Stimulated activated naive B cell treated with anti-CD40 and anti-IgM and Interleukin-4, amounts not matched to agents 10 μg/mL and 1 μg/mL and 100 μg/mL, for 72 hours (primary cell): ENCODE measurements around the gene B3GALT6.
A peak's percentile ranks its signal among the peaks of the same experiment; 100 is the strongest.
"Not testable (repeated sequence)": the region's sequence is repeated elsewhere in the genome, so short reads cannot be mapped to it uniquely, and the experiment has no call there.

ENCODE experiments used
- ATAC-seq, 2 donors: fragments of 150-1000 bp; cut with Tn5 transposase; replicated peaks; 2 replicates each; pipeline ENCODE4 v1.10.0; 2021; ENCODE audit warnings: moderate library complexity in 1 of 2
- DNase-seq: peaks from one replicate; pipeline ENCODE4 v3.0.0; 2021
- H3K27ac Mint-ChIP-seq: one replicate; pipeline ENCODE4 v1.8.0; 2022; ENCODE audit warnings: mild to moderate bottlenecking, mixed read lengths
- H3K27me3 Mint-ChIP-seq, 2 donors: one replicate each; pipeline ENCODE4 v1.8.0; 2022; ENCODE audit warnings: mixed read lengths in 2 of 2
- H3K36me3 Mint-ChIP-seq, 2 donors: one replicate each; pipeline ENCODE4 v1.8.0; 2022; ENCODE audit warnings: mixed read lengths in 2 of 2, mild to moderate bottlenecking in 1 of 2
- H3K4me1 Mint-ChIP-seq, 2 donors: one replicate each; pipeline ENCODE4 v1.8.0; 2022; ENCODE audit warnings: mixed read lengths in 2 of 2, mild to moderate bottlenecking in 1 of 2
- H3K4me3 Mint-ChIP-seq, 2 donors: one replicate each; pipeline ENCODE4 v1.8.0; 2022; ENCODE audit warnings: mild to moderate bottlenecking in 2 of 2, mixed read lengths in 2 of 2, moderate library complexity in 1 of 2
- H3K9me3 Mint-ChIP-seq, 2 donors: one replicate each; pipeline ENCODE4 v1.8.0; 2022; ENCODE audit warnings: mixed read lengths in 2 of 2, mild to moderate bottlenecking in 1 of 2

The B3GALT6 gene

DNA sequence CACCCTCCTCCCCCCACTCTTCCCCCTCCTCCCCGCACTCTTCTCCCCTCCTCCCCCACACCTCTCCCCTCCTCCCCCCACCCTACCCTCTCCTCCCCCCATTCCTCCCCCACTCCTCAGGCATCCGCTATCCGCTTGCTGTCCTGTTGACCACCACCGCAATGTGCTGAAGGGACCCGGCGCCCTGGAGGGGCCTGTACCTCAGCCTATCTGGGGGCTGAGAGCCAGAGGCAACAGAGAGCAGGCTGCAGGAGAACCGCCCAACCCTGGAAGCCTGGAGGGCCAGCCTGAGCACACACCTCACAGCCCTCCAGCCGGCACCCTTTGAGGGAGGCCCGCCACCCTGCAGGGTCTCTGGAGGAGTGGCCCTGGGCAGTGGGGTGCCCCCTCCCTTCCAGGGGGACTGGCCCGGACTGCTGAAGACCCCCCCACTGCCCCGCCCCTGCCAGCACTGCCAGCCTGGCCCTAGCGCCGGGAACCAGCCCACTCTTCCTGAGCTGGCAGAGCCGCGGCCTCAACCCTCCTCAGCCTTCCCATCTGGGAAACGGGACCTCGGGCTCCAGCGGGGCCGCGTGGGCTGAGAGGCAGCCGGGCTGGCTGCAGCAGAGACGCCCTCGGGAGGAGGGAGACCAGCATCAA, 13.3 kb downstream of the B3GALT6 start:
- Mint-ChIP-seq H3K4me1 (peaks cover 9 to 18% of the 10 kb centered on the region in 2 donors), H3K27me3 (peaks cover 0 to 6% of the 10 kb centered on the region in 2 donors)
- ATAC-seq, result no peak

DNA sequence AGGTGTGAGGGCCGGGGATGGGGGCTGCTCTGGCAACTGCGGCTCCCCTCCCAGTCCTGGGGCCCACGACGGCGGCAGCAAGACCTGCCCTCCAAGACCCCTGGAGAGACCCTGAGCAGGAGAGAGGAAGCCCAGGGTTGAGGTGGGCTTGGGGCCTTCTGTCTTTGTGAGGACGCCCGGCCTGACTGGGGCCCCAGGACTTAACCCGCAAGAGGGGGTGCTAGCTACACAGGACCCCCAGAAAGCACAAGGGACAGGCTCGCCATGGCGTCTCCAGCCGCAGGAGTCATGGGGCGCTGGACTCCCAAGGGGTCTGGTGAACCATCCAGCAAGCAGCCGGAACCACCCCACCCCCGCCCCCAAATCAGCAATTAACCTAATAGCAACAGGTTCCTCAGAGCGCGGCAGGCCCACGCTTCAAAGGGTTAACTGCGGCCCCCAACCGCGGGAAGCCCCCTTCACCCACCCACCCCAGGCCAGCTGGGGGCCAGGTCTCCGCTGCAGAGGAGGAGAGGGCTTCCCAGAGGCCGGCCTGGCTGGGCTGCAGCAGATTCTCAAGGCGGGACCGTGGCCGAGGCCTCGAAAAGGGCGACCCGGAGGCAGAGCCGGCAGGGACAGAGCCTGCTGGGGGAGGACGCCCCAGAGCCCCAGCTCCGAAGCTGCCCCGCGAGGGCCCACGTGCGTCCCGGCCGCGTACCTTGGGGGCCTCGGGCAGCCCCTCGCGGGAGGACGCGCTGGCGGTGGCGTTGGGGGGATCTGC, 14.0 kb downstream of the B3GALT6 start:
- H3K27me3 Mint-ChIP-seq, result no peaks in the 10 kb centered on the region
- no peak overlapping the region for H3K4me3 Mint-ChIP-seq
- peaks cover under 1 to 2% of the 10 kb centered on the region in 2 donors for H3K36me3 Mint-ChIP-seq
- DNase-seq, result no peak
- H3K9me3 Mint-ChIP-seq, result no peaks in the 10 kb centered on the region
- ATAC-seq, result no peak
- no peak overlapping the region for H3K27ac Mint-ChIP-seq
- peaks cover 10 to 25% of the 10 kb centered on the region in 2 donors for H3K4me1 Mint-ChIP-seq

More for the DNA sequence above, 13.3 kb downstream of the B3GALT6 start:
- H3K9me3 Mint-ChIP-seq, result no peaks in the 10 kb centered on the region
- DNase-seq, result no peak
- no peak overlapping the region for H3K27ac Mint-ChIP-seq
- no peaks in the 10 kb centered on the region for H3K36me3 Mint-ChIP-seq
- H3K4me3 Mint-ChIP-seq, result no peak overlapping the region

DNA sequence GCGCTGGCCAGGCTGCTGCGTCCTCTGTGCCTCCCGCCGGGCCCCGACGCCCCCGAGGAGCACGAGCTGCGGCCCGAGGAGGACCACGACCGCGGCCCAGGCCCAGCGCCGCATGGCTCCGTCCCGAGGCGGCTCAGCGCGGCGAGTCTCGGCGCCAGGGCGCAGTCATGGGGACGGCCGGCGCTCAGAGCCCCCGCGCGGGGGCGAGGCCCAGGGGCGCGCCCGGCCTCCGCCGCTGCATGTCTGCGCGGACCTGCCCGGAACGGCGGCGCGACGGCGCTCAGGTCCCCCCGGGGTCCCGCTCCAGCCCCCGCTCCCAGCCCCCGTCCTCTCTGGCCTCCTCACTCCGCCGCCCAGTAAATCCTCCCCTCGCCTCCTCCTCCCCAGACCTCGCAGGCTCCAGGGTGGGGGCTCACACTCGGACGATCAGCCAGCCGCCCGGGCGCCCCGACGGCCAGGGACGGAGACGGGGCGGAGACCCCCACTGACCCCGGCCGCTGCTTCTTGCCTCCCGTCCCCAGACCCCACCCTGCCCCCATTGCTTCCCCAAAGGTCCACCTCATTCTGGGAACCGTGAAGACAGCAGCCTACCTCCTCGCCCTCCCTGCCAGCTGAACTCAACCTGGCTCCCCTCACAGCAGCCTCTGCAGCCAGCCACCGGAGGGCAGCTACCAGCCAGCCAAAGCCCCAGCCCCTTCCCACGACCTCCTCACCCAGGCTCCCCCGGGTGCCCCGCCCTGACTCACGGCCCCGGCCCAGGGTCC, 14.7 kb downstream of the B3GALT6 start, which contains the start of gene C1QTNF12:
Gene C1QTNF12 (minus strand): TSS at position 146 of the 764 bp plus-strand sequence. CDS start 32 bp downstream, at position 114.
- H3K4me3 Mint-ChIP-seq, result peak within 1 kb of the TSS in 1 of 2 donors; percentile 11
- ATAC-seq, result no peak
- H3K9me3 Mint-ChIP-seq, result no peaks in the 10 kb centered on the region
- H3K27me3 Mint-ChIP-seq, result no peaks in the 10 kb centered on the region
- no peak for DNase-seq
- peaks cover 9 to 29% of the 10 kb centered on the region in 2 donors for H3K4me1 Mint-ChIP-seq
- peaks cover 1 to 4% of the 10 kb centered on the region in 2 donors for H3K36me3 Mint-ChIP-seq
- no peak within 1 kb of the TSS for H3K27ac Mint-ChIP-seq

DNA sequence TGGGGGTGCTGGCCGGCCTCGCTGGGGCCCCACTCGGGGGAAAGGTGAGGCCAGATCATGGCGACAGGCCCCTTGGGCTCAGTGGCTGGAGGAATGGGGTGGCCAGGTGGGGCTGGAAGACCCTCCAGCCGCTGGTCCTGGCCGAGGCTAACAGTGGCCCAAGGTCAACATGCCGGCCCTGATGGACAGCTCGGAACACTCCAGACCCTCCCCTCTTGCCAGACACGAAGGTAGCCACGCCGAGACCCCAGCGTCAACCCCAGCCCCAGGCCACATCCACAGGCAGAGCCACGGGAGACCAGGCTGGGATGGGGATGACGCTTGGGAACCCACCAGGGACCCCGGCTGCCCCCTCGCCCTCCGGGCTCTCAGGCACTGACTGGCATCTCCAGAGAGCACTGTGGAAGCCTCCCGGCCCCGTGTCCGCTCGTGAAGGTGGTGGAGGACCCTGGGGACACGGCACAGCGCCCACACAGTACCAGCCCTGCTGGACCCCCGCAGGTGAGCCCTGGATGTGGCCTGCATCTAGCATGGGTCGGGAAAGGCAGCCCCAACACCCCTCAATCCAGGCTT, 15.4 kb downstream of the B3GALT6 start:
- peaks cover 9 to 29% of the 10 kb centered on the region in 2 donors for H3K4me1 Mint-ChIP-seq
- DNase-seq (no peak), ATAC-seq (no peak)
- no peaks in the 10 kb centered on the region for H3K27me3 Mint-ChIP-seq
- no peak overlapping the region for H3K27ac Mint-ChIP-seq
- H3K4me3 Mint-ChIP-seq, result no peak overlapping the region
- H3K9me3 Mint-ChIP-seq, result no peaks in the 10 kb centered on the region
- H3K36me3 Mint-ChIP-seq, result peaks cover 3 to 7% of the 10 kb centered on the region in 2 donors

DNA sequence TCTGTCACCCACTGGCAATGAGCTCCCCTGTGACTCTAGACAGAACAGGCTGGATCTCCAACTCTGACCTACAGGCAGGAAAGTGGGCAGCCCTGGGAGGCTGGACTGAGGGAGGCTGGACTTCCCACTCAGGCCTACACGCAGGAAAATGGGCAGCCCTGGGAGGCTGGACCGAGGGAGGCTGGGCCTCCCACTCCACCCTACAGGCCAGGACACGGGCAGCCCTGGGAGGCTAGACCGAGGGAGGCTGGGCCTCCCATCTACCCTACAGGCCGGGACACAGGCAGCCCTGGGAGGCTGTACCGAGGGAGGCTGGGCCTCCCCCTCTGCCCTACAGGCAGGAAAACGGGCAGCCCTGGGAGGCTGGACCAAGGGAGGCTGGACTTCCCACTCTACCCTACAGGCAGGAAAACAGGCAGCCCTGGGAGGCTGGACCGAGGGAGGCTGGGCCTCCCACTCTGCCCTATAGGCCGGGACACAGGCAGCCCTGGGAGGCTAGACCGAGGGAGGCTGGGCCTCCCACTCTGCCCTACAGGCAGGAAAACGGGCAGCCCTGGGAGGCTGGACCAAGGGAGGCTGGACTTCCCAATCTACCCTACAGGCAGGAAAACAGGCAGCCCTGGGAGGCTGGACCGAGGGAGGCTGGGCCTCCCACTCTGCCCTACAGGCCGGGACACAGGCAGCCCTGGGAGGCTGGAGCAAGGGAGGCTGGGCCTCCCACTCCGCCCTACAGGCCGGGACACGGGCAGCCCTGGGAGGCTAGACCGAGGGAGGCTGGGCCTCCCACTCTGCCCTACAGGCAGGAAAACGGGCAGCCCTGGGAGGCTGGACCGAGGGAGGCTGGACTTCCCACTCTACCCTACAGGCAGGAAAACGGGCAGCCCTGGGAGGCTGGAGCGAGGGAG, 16.2 kb downstream of the B3GALT6 start:
- peaks cover 10 to 15% of the 10 kb centered on the region in 2 donors for H3K36me3 Mint-ChIP-seq
- H3K27ac Mint-ChIP-seq, DNase-seq, H3K9me3 Mint-ChIP-seq, H3K4me3 Mint-ChIP-seq, ATAC-seq, H3K27me3 Mint-ChIP-seq: not testable (repeated sequence)
- peaks cover 12 to 35% of the 10 kb centered on the region in 2 donors for H3K4me1 Mint-ChIP-seq

DNA sequence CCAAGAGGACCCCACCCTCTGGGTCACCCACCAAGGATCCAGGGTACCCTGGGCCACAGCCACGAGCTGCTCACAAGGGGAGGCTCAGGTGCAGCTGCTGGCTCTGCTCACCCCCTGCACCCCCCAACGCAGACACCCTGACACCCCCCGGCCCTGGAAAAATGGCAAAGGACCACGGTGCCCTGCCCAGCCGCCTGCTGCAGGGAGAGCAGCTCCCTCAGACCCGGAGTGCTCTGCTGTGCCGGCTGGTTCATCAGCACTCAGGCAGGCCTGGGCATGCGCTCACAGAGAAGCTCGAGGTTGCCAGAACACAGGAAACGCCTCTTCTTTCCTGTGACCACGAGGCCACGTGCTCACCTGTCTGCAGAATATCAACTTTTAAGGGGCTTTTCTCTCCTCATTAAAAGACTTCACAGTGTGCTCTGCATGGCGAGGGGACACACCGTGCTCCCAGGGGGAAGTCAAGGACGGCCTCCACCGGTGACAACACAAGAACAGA, 18.8 kb downstream of the B3GALT6 start:
- H3K4me3 Mint-ChIP-seq, result peak overlapping the region; percentile 12 to 59
- H3K27ac Mint-ChIP-seq, result peak overlapping the region; percentile 94
- H3K27me3 Mint-ChIP-seq, result no peaks in the 10 kb centered on the region
- H3K9me3 Mint-ChIP-seq, result no peaks in the 10 kb centered on the region
- ATAC-seq, result peak; percentile 88 to 89
- peaks cover 24 to 29% of the 10 kb centered on the region in 2 donors for H3K36me3 Mint-ChIP-seq
- peaks cover 12 to 35% of the 10 kb centered on the region in 2 donors for H3K4me1 Mint-ChIP-seq
- DNase-seq, result peak; percentile 64

DNA sequence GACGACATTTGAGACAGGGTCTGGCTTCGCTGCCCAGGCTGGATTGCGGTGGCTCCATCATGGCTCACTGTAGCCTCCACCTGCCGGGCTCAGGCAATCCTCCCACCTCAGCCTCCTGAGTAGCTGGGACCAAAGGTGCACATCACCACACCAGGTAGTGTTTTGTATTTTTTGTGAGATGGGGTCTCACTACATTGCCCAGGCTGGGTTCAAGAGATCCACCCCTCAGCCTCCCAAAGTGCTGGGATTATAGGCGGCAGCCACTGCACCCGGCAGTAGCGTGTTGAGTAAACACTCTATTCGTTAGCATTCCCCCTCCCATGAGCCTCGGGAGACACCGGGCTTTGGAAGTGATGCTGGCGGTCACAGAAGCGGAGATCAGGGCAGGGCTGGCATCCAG, 21.3 kb downstream of the B3GALT6 start:
- H3K36me3 Mint-ChIP-seq, result peaks cover 32 to 40% of the 10 kb centered on the region in 2 donors
- H3K9me3 Mint-ChIP-seq, result no peaks in the 10 kb centered on the region
- H3K27ac Mint-ChIP-seq, result peak overlapping the region; percentile 21
- peaks cover 13 to 26% of the 10 kb centered on the region in 2 donors for H3K4me1 Mint-ChIP-seq
- H3K27me3 Mint-ChIP-seq, result no peaks in the 10 kb centered on the region
- ATAC-seq (no peak), DNase-seq (no peak)
- H3K4me3 Mint-ChIP-seq, result no peak overlapping the region

DNA sequence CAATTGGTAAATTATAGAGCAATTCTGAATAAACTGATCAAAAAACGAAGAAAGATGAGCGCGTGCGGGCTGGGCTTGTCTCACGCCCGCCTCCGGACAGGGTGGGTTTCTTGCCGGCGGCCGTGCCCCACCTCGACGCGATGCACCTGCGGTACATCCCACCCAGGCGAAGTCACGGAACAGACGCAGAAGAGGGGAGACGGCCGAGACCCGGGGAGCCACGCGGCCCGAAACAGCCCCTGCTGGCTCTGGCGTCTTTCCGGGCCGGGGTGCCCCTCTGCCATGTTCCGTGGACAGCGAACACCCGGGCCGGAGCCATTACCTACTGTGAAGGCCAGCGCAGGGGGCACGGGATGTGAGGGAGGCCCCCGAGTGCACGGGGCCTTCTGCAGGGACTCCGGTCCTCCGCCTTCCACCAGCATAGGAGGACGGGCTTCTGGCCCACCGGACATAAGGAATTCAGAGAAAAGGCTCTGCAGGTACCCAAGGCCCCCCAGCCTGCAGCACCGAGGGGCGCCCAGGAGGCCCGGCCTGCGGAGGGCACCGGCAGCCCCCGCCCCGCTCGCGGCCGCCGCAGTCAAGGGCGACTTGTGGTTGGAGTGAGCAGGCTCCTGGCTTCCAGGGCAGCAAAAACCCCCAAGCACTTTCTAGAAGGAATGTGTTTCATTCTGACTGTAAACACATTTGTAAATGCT, 22.1 kb downstream of the B3GALT6 start:
- DNase-seq (no peak), ATAC-seq (no peak)
- peaks cover 37 to 45% of the 10 kb centered on the region in 2 donors for H3K36me3 Mint-ChIP-seq
- H3K4me3 Mint-ChIP-seq, result no peak overlapping the region
- no peaks in the 10 kb centered on the region for H3K27me3 Mint-ChIP-seq
- H3K9me3 Mint-ChIP-seq, result no peaks in the 10 kb centered on the region
- no peak overlapping the region for H3K27ac Mint-ChIP-seq
- H3K4me1 Mint-ChIP-seq, result peaks cover 14 to 31% of the 10 kb centered on the region in 2 donors

DNA sequence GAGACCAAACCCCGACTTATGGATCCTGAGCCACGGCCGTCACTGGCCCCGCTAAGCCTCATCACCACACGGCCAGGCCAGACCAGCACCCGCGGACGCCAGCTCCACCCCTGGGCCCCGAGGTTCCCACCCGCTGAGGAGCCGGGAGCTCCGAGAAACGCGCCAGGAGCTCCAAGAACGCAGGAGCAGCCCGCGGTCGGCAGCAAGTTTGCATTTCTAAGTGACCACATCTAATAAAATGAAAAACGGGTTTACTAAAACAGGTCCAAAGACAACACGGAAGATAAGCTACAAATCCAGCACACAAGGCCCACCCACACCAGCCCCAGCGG, 22.6 kb downstream of the B3GALT6 start:
- Mint-ChIP-seq H3K4me3 (no peak overlapping the region), H3K36me3 (peaks cover 40 to 50% of the 10 kb centered on the region in 2 donors)

DNA sequence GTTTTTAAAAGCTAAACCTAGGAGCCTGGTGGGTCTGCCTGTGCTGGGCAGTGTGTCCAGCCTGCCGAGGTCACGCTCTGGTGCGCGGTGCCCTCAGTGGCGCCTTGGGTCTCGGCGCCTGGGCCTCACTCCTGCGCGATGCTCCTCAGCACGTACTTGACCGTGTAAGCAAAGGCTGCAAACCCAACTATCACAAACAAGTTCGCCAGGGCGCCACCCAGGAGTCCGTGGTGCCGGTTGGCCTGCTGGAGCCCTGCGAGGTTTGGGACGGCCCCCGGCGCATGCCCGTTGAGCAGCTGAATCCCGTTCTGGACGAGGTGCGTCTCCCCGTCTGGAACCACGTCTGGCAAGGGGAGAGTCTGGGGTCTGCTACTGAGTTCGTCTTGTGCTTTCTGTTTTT, 23.0 kb downstream of the B3GALT6 start:
- Mint-ChIP-seq H3K4me1 (peaks cover 15 to 32% of the 10 kb centered on the region in 2 donors), H3K27me3 (no peaks in the 10 kb centered on the region), H3K27ac (no peak overlapping the region), H3K9me3 (no peaks in the 10 kb centered on the region), H3K36me3 (peaks cover 45 to 55% of the 10 kb centered on the region in 2 donors), H3K4me3 (no peak overlapping the region)
- DNase-seq, result no peak
- ATAC-seq, result no peak

More for the DNA sequence above, 22.6 kb downstream of the B3GALT6 start:
- no peaks in the 10 kb centered on the region for H3K9me3 Mint-ChIP-seq
- H3K27ac Mint-ChIP-seq, result peak overlapping the region; percentile 42
- H3K4me1 Mint-ChIP-seq, result peaks cover 14 to 32% of the 10 kb centered on the region in 2 donors
- no peaks in the 10 kb centered on the region for H3K27me3 Mint-ChIP-seq
- no peak for ATAC-seq
- DNase-seq, result no peak

DNA sequence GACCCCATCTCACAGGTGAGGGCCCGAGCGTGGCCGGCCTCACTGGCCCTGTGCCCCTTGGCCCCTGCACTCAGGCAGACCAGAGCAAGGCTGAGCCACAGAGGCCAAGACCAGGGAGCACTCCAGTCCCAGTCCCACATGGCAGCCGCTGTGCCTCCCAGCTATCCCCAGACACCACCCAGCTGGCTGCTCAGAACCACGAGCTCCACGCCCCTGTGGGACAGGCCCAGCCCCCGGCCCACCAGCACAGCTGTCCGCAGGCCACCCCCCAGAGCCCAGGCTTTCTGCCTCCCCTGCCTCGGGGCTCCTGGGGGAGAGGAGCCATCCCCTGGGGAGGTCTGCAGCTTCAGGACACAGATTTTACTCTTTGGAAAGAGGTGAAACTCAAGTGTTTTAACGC, 23.6 kb downstream of the B3GALT6 start:
- Mint-ChIP-seq H3K27me3 (no peaks in the 10 kb centered on the region), H3K9me3 (no peaks in the 10 kb centered on the region), H3K4me1 (peaks cover 19 to 32% of the 10 kb centered on the region in 2 donors), H3K4me3 (no peak overlapping the region), H3K27ac (no peak overlapping the region), H3K36me3 (peaks cover 45 to 58% of the 10 kb centered on the region in 2 donors)
- DNase-seq (no peak), ATAC-seq (no peak)

DNA sequence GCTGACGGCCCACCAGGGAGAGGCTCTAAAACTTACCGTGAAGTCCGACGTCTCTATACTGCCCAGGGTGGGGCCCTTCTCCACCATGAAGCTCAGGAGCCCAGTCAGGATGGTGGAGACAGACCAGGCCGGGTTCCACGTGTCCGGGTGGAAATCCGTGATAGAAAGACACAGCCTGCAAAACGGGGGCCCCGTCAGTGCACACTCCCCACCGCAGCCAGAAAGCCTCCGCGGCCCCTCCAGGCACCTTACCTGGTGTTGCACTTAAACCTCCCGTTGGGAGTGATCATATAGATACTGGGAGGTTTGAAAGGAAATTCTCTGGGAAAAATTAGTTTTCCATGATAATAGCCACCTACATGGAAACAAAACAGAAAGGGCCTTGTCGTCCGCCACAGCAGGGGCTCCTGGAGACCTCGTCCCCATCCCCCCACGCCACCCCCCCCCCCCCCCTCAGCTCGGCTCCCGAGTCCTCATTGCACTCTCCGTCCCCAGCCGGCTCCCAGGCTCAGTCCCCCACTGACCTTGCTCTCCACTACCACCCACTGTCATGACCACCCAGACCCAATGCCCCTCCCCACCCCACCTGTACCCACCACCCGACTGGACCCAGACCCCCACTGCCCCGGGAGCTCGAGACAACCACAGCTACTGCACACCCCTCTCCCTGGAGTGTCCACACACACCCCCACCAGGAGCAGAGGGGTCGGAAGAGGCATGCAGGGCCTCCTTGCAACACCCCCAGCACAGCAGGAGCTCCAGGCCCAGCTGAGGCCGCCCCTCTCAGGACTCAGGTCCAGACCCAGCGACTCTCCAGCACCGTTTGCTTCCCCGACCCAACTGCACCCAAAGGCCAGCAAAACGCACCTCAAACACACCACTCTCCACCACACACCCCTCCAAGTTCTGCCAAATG, 25.2 kb downstream of the B3GALT6 start:
- H3K4me1 Mint-ChIP-seq, result peaks cover 23 to 32% of the 10 kb centered on the region in 2 donors
- H3K27me3 Mint-ChIP-seq, result no peaks in the 10 kb centered on the region
- DNase-seq (no peak), ATAC-seq (no peak)
- peaks cover 50 to 58% of the 10 kb centered on the region in 2 donors for H3K36me3 Mint-ChIP-seq
- no peak overlapping the region for H3K4me3 Mint-ChIP-seq
- H3K9me3 Mint-ChIP-seq, result no peaks in the 10 kb centered on the region
- no peak overlapping the region for H3K27ac Mint-ChIP-seq
